IMR-90 (cell line): ENCODE results near the gene CLDN34. TPM values are rescaled to one million over a fixed set of nuclear protein-coding genes. Genes with fewer than 3 reads are reported as not detected.

Source experiments
- ATAC-seq: fragments of 200-7000 bp; cut with Tn5 transposase; 2 replicates; pipeline ENCODE4 v1.9.1; 2020; ENCODE audit warnings: low read depth, mild to moderate bottlenecking, moderate library complexity
- BruUV-seq: library from RNA; stranded (reverse); fragments of 400-500 nt; replicated peaks from 2 replicates; lab custom pipeline; 2021; lab: Mats Ljungman, UMichigan
- CTCF ChIA-PET: fragments of 300-600 bp; formaldehyde crosslinking; extraction: SDS; loops from one replicate; lab custom pipeline; 2021; ENCODE audit warnings: antibody characterized with exemption; lab: Yijun Ruan, JAX
- POLR2A ChIA-PET: fragments of 300-600 bp; sonication (Branson Sonifier 250); formaldehyde crosslinking; loops from one replicate; lab custom pipeline; 2022; ENCODE audit warnings: antibody characterized with exemption; ENCODE audit not compliant: unreplicated experiment; lab: Charles Lee
- DNase-seq: peaks from one replicate; pipeline ENCODE4 v3.0.0; 2013
- H2AFZ ChIP-seq: replicated peaks from 2 replicates; pipeline ENCODE3; 2013; ENCODE audit warnings: low read length, mild to moderate bottlenecking; ENCODE audit not compliant: poor library complexity
- H2AK5ac ChIP-seq: 2 replicates; pipeline ENCODE4 v1.6.1; 2013; ENCODE audit warnings: low read depth, low read length, inconsistent platforms
- H2AK9ac ChIP-seq: replicated peaks from 2 replicates; pipeline ENCODE3; 2013; ENCODE audit warnings: mild to moderate bottlenecking, low read depth, low read length, moderate library complexity; ENCODE audit not compliant: poor library complexity
- H2BK120ac ChIP-seq: 2 replicates; pipeline ENCODE4 v1.6.1; 2013; ENCODE audit warnings: low read depth, low read length, inconsistent platforms
- H2BK15ac ChIP-seq: 3 replicates; pipeline ENCODE4 v1.6.1; 2013; ENCODE audit warnings: low read depth, low read length, inconsistent platforms
- H2BK20ac ChIP-seq: 2 replicates; pipeline ENCODE4 v1.6.1; 2013; ENCODE audit warnings: low read depth, mild to moderate bottlenecking, inconsistent platforms, low read length, moderate library complexity
- H2BK5ac ChIP-seq: 2 replicates; pipeline ENCODE4 v1.6.1; 2013; ENCODE audit warnings: mild to moderate bottlenecking, low read depth, low read length, inconsistent platforms; ENCODE audit not compliant: poor library complexity, severe bottlenecking
- H3K14ac ChIP-seq: replicated peaks from 2 replicates; pipeline ENCODE4 v1.6.1; 2013; ENCODE audit warnings: low read depth, low read length, inconsistent platforms
- H3K18ac ChIP-seq: 2 replicates; pipeline ENCODE4 v1.6.1; 2013; ENCODE audit warnings: low read depth, low read length, control low read depth
- H3K23ac ChIP-seq: 2 replicates; pipeline ENCODE4 v1.6.1; 2013; ENCODE audit warnings: low read depth, low read length, inconsistent platforms
- H3K27ac ChIP-seq: 2 replicates; pipeline ENCODE4 v1.5.1; 2013; ENCODE audit warnings: mild to moderate bottlenecking, control low read depth, low read length; ENCODE audit not compliant: insufficient read depth
- H3K27me3 ChIP-seq: 2 replicates; pipeline ENCODE4 v1.6.1; 2013; ENCODE audit warnings: low read length; ENCODE audit not compliant: control insufficient read depth, insufficient read depth
- H3K36me3 ChIP-seq: 2 replicates; pipeline ENCODE4 v1.6.1; 2013; ENCODE audit warnings: low read length, mixed read lengths; ENCODE audit not compliant: control insufficient read depth, insufficient read depth
- H3K4ac ChIP-seq: 2 replicates; pipeline ENCODE4 v1.6.1; 2013; ENCODE audit warnings: low read depth, low read length, inconsistent platforms
- H3K4me1 ChIP-seq: 2 replicates; pipeline ENCODE4 v1.6.1; 2013; ENCODE audit warnings: low read length, mixed read lengths; ENCODE audit not compliant: control insufficient read depth, insufficient read depth
- H3K4me2 ChIP-seq: 2 replicates; pipeline ENCODE4 v1.6.1; 2013; ENCODE audit warnings: low read depth, mild to moderate bottlenecking, control low read depth, low read length, moderate library complexity
- H3K4me3 ChIP-seq: 2 replicates; pipeline ENCODE4 v1.5.1; 2013; ENCODE audit warnings: low read depth, mild to moderate bottlenecking, control low read depth, low read length, moderate library complexity; ENCODE audit not compliant: insufficient read depth
- H3K56ac ChIP-seq: 2 replicates; pipeline ENCODE4 v1.6.1; 2013; ENCODE audit warnings: low read length, inconsistent platforms; ENCODE audit not compliant: insufficient read depth; ENCODE audit errors: extremely low read depth
- H3K79me1 ChIP-seq, 2 experiments: 2 replicates each; pipeline ENCODE4 v1.6.1; 2013; ENCODE audit warnings: low read length in 2 of 2, inconsistent platforms in 1 of 2, low read depth in 1 of 2
- H3K9ac ChIP-seq: 2 replicates; pipeline ENCODE4 v1.6.1; 2013; ENCODE audit warnings: low read depth, low read length, control low read depth
- H3K9me1 ChIP-seq: 2 replicates; pipeline ENCODE4 v1.6.1; 2013; ENCODE audit warnings: low read length, inconsistent platforms; ENCODE audit not compliant: insufficient read depth
- H3K9me3 ChIP-seq: 2 replicates; pipeline ENCODE4 v1.6.1; 2013; ENCODE audit warnings: low read length; ENCODE audit not compliant: control insufficient read depth, insufficient read depth
- H4K20me1 ChIP-seq: 2 replicates; pipeline ENCODE4 v1.6.1; 2013; ENCODE audit warnings: low read length, inconsistent platforms; ENCODE audit not compliant: insufficient read depth
- H4K5ac ChIP-seq: 2 replicates; pipeline ENCODE4 v1.6.1; 2013; ENCODE audit warnings: mild to moderate bottlenecking, low read depth, low read length, control low read depth
- H4K8ac ChIP-seq, 2 experiments: 2 replicates each; pipeline ENCODE4 v1.6.1; 2013; ENCODE audit warnings: low read depth in 2 of 2, low read length in 2 of 2, control low read depth in 1 of 2, inconsistent platforms in 1 of 2
- H4K91ac ChIP-seq: 2 replicates; pipeline ENCODE4 v1.6.1; 2013; ENCODE audit warnings: low read depth, low read length, inconsistent platforms; ENCODE audit not compliant: insufficient read depth
- BHLHE40 ChIP-seq: fragments of 150-350 bp; IDR thresholded peaks from 2 replicates; pipeline ENCODE4 v1.6.1; 2016; ENCODE audit warnings: mild to moderate bottlenecking, low read depth, low read length
- CEBPB ChIP-seq: IDR thresholded peaks from 2 replicates; pipeline ENCODE4 v1.6.1; 2012; ENCODE audit warnings: low read depth, low read length, improper control_type of control experiment
- CHD1 ChIP-seq: IDR thresholded peaks from 2 replicates; pipeline ENCODE4 v1.6.1; 2012; ENCODE audit warnings: low read depth, low read length, improper control_type of control experiment
- ELK1 ChIP-seq: fragments of 150-350 bp; IDR thresholded peaks from 2 replicates; pipeline ENCODE4 v1.6.1; 2016; ENCODE audit warnings: low read depth, mild to moderate bottlenecking, low read length, moderate library complexity, borderline replicate concordance
- FOS ChIP-seq: fragments of 150-350 bp; IDR thresholded peaks from 2 replicates; pipeline ENCODE4 v1.6.1; 2016; ENCODE audit warnings: low read depth, low read length
- MAFK ChIP-seq: IDR thresholded peaks from 2 replicates; pipeline ENCODE4 v1.6.1; 2012; ENCODE audit warnings: low read depth, low read length, improper control_type of control experiment
- MAZ ChIP-seq: IDR thresholded peaks from 2 replicates; pipeline ENCODE4 v1.6.1; 2012; ENCODE audit warnings: low read depth, mild to moderate bottlenecking, low read length, improper control_type of control experiment, moderate library complexity, borderline replicate concordance
- MXI1 ChIP-seq: IDR thresholded peaks from 2 replicates; pipeline ENCODE4 v1.6.1; 2012; ENCODE audit warnings: low read depth, mild to moderate bottlenecking, low read length, moderate library complexity, borderline replicate concordance
- NFE2L2 ChIP-seq: fragments of 150-350 bp; IDR thresholded peaks from 2 replicates; pipeline ENCODE4 v1.6.1; 2016; ENCODE audit warnings: low read depth, mild to moderate bottlenecking, low read length
- POLR2A ChIP-seq: IDR thresholded peaks from 2 replicates; pipeline ENCODE4 v1.6.1; 2012; ENCODE audit warnings: mild to moderate bottlenecking, low read depth, low read length
- RAD21 ChIP-seq: IDR thresholded peaks from 2 replicates; pipeline ENCODE4 v1.6.1; 2012; ENCODE audit warnings: low read length, improper control_type of control experiment
- RCOR1 ChIP-seq: IDR thresholded peaks from 2 replicates; pipeline ENCODE4 v1.6.1; 2012; ENCODE audit warnings: mild to moderate bottlenecking, low read length, improper control_type of control experiment; ENCODE audit not compliant: insufficient replicate concordance
- RFX5 ChIP-seq: IDR thresholded peaks from 2 replicates; pipeline ENCODE4 v1.8.0; 2012; ENCODE audit warnings: low read depth, mild to moderate bottlenecking, low read length, moderate library complexity
- SMC3 ChIP-seq: fragments of 150-350 bp; IDR thresholded peaks from 2 replicates; pipeline ENCODE4 v1.6.1; 2016; ENCODE audit warnings: low read depth, mild to moderate bottlenecking, antibody characterized with exemption, low read length, moderate library complexity
- WGBS, 2 experiments: methylation state at CpG; one replicate each; pipeline versions ENCODE4 v1.1.5 to v1.1.7; 2013; ENCODE audit warnings: missing lambda C conversion rate in 2 of 2; ENCODE audit not compliant: insufficient read length in 1 of 2; ENCODE audit errors: extremely low coverage in 2 of 2; 5-methylcytosine and 5-hydroxymethylcytosine counted together
- dilution Hi-C: fragments of 300-500 bp; cut with HindIII; formaldehyde crosslinking; loops from one replicate; pipeline ENCODE4 v1.14.3; 2018; ENCODE audit warnings: low sequenced_read_pairs; ENCODE audit not compliant: unreplicated experiment
- in situ Hi-C: fragments of 300-500 bp; cut with MboI; formaldehyde crosslinking; loops from 3 replicates; pipeline ENCODE4 v1.14.3; 2019; ENCODE audit warnings: low sequenced_read_pairs, inconsistent platforms, mixed read lengths
- intact Hi-C: fragments of 100-400 bp; cut with micrococcal nuclease; formaldehyde crosslinking; loops from 2 replicates; pipeline ENCODE4 v1.10.0; 2022
- polyA plus RNA-seq, 3 experiments: library from polyadenylated mRNA; depleted of rRNA; stranded (reverse); fragments of >200 nt; gene quantifications; 2 replicates each; pipeline ENCODE4 v1.2.3, GENCODE V29; 2012; ENCODE audit warnings: low replicate concordance in 1 of 3
- total RNA-seq: library from RNA; depleted of rRNA; stranded (reverse); fragments of >200 nt; gene quantifications from 2 replicates; pipeline ENCODE4 v1.2.3, GENCODE V29; 2012
- TF ChIP-seq, protein P1 (sequence below): conservative IDR thresholded peaks from 2 replicates; pipeline ENCODE4 v1.5.1; 2012; ENCODE audit warnings: mild to moderate bottlenecking, low read depth, low read length, improper control_type of control experiment
- TF ChIP-seq, protein P2 (sequence below): fragments of 150-350 bp; IDR thresholded peaks from 2 replicates; pipeline ENCODE4 v1.6.1; 2017; ENCODE audit warnings: mild to moderate bottlenecking, antibody characterized with exemption, low read length, low read depth

The CLDN34 gene
- total and polyA plus RNA-seq, 2 of the 4 experiments (the other 2 are of a cell fraction), result 0.14 TPM; not detected in 1

DNA sequence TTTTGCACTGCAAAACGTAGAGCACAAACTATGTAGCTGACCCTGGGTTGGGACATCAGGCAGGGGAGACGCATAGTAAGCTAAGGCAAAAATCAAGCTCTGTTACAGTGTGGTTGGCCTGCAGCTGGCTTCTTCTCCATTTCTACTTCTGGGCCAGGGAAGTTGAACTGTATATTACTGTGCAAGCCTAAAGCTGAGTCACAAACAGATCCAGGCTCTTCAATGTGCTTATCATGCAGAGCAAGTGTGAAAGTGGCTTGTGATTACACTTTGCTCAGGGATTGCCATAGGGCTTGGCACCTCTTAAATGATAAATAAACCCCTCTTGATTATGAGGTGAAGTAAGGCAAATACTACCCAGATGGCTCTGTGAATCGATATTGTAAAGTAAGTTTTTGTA lies 40.5 kb downstream of the CLDN34 start:
- no peaks in the 10 kb centered on the region for H3K27me3 ChIP-seq
- dilution Hi-C loops, result no loop called here
- TF ChIP-seq MAFK (no peak), RFX5 (no peak), CEBPB (no peak), ELK1 (no peak), MAZ (no peak), POLR2A (no peak), RAD21 (no peak), BHLHE40 (no peak), RCOR1 (no peak), FOS (no peak), SMC3 (no peak), NFE2L2 (no peak), MXI1 (no peak), CHD1 (no peak)
- TF ChIP-seq, protein P1, sequence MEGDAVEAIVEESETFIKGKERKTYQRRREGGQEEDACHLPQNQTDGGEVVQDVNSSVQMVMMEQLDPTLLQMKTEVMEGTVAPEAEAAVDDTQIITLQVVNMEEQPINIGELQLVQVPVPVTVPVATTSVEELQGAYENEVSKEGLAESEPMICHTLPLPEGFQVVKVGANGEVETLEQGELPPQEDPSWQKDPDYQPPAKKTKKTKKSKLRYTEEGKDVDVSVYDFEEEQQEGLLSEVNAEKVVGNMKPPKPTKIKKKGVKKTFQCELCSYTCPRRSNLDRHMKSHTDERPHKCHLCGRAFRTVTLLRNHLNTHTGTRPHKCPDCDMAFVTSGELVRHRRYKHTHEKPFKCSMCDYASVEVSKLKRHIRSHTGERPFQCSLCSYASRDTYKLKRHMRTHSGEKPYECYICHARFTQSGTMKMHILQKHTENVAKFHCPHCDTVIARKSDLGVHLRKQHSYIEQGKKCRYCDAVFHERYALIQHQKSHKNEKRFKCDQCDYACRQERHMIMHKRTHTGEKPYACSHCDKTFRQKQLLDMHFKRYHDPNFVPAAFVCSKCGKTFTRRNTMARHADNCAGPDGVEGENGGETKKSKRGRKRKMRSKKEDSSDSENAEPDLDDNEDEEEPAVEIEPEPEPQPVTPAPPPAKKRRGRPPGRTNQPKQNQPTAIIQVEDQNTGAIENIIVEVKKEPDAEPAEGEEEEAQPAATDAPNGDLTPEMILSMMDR, result no peak
- TF ChIP-seq, protein P2, sequence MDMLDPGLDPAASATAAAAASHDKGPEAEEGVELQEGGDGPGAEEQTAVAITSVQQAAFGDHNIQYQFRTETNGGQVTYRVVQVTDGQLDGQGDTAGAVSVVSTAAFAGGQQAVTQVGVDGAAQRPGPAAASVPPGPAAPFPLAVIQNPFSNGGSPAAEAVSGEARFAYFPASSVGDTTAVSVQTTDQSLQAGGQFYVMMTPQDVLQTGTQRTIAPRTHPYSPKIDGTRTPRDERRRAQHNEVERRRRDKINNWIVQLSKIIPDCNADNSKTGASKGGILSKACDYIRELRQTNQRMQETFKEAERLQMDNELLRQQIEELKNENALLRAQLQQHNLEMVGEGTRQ, result no peak
- H3K36me3 ChIP-seq, result no peaks in the 10 kb centered on the region
- no peak overlapping the region for H2AFZ ChIP-seq
- H4K8ac ChIP-seq, result no peak overlapping the region
- no peak overlapping the region for H2BK15ac ChIP-seq
- 0 out of 2 replicates have a peak overlapping the region, but pooled peaks have one; percentile 12 for H3K4ac ChIP-seq
- no peak overlapping the region for H2BK20ac ChIP-seq
- ChIA-PET CTCF (no interaction called here), POLR2A (no interaction called here)
- H3K9me3 ChIP-seq, result no peaks in the 10 kb centered on the region
- no peak overlapping the region for H3K56ac ChIP-seq
- intact Hi-C loops, result no loop called here
- no peak overlapping the region for H3K9ac ChIP-seq
- H4K20me1 ChIP-seq, result no peaks in the 10 kb centered on the region
- no peaks in the 10 kb centered on the region for H3K79me1 ChIP-seq
- peak; percentile 67 for ATAC-seq
- H3K4me1 ChIP-seq, result peaks cover 12% of the 10 kb centered on the region
- H4K91ac ChIP-seq, result no peak overlapping the region
- no TSS peak for BruUV-seq
- peak overlapping the region; percentile 23; the same call in 1 of the 2 replicates for H3K27ac ChIP-seq
- no peak overlapping the region for H2BK5ac ChIP-seq
- in situ Hi-C loops, result no loop called here
- peak; percentile 73 for DNase-seq
- no peak overlapping the region for H3K23ac ChIP-seq
- no peak overlapping the region for H3K18ac ChIP-seq
- WGBS, 2 experiments, result no CpG with 5 or more reads among the region's 3 CpGs
- no peak overlapping the region for H2AK5ac ChIP-seq
- peaks cover 7% of the 10 kb centered on the region; the same call in 1 of the 2 replicates for H3K9me1 ChIP-seq
- no peak overlapping the region for H3K14ac ChIP-seq
- H3K4me3 ChIP-seq, result no peak overlapping the region
- H3K4me2 ChIP-seq, result peak overlapping the region; percentile 21; the same call in 1 of the 2 replicates
- H4K5ac ChIP-seq, result no peak overlapping the region
- no peak overlapping the region for H2AK9ac ChIP-seq
- no peak overlapping the region for H2BK120ac ChIP-seq
